Measurements from ENCODE around the gene FERD3L.

FERD3L gene

GRCh38 chr7:19099924-19100323 is 45.3 kb downstream of the FERD3L start:
- DNase-seq (ENCODE audit: low spot score): no peak

GRCh38 chr7:19099194-19099593 is 46.0 kb downstream of the FERD3L start:
- no peak for DNase-seq (ENCODE audit: low spot score)

GRCh38 chr7:19098510-19098909 is 46.7 kb downstream of the FERD3L start:
- DNase-seq (ENCODE audit: low spot score): no peak

- DNase-seq (ENCODE audit: low spot score): no peak
Observed at GRCh38 chr7:19097165-19098055, 47.8 kb downstream of the FERD3L start.

GRCh38 chr7:19095353-19095860 is 49.8 kb downstream of the FERD3L start:
- no peak for DNase-seq (ENCODE audit: low spot score)

All from LoVo (cell line).